GM21423 (cell line): Measurements from ENCODE around the gene ZNF28.
"Not testable (repeated sequence)": the region's sequence is repeated elsewhere in the genome, so short reads cannot be mapped to it uniquely, and the experiment has no call there.

ENCODE experiments used
- ATAC-seq: cut with Tn5 transposase; IDR thresholded peaks from one replicate; pipeline ENCODE4 v1.9.1; 2021; ENCODE audit warnings: mild to moderate bottlenecking, moderate library complexity; ENCODE audit not compliant: unreplicated experiment

ZNF28 gene

DNA sequence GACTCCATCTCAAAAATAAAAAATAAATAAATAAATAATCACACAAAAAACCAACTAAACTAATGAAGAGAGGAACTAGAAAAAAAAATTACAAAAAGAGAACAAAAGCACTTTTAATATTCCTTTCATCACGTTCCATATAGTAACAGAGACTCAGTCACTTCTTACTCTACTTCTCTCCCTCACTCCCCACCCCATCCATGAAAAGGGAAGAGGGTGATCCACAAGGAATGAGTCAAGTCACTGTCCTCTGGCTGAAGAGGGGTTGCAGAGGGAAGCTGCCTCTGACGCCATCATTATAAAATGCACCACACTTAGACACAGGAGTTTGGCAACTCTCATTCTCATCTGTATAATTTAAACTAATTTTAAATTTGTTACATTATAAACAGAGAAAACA is 38.6 kb downstream of the ZNF28 start:
- not testable (repeated sequence) for ATAC-seq

DNA sequence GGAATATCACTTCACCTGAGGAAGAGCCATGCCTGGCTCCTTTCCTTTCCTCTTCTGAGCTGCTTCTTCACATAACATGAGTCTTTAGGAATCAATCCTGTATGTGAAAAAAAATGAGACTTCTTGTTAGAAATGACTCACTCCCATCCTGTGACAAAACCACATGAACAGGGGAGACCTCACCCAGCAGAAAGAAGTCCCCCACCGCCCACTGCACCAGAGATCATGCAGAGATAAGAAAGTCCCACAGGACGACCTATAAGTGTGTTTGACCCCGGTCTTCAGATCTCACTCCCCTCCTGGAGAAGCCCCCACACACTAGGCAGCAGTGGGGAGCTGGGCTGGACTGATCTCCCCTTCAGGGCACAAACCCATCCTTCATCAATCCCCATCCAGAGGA is 42.6 kb downstream of the ZNF28 start:
- ATAC-seq = no peak

DNA sequence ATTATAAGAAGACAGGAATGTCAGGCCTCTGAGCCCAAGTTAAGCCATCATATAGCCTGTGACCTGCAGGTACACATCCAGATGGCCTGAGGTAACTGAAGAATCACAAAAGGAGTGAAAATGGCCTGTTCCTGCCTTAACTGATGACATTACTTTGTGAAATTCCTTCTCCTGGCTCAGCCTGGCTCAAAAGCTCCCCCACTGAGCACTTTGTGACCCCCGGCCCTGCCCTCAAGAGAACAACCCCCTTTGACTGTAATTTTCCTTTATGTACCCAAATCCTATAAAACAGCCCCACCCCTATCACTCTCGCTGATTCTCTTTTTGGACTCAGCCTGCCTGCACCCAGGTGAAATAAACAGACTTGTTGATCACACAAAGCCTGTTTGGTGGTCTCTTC is 65.0 kb downstream of the ZNF28 start:
- ATAC-seq = not testable (repeated sequence)

DNA sequence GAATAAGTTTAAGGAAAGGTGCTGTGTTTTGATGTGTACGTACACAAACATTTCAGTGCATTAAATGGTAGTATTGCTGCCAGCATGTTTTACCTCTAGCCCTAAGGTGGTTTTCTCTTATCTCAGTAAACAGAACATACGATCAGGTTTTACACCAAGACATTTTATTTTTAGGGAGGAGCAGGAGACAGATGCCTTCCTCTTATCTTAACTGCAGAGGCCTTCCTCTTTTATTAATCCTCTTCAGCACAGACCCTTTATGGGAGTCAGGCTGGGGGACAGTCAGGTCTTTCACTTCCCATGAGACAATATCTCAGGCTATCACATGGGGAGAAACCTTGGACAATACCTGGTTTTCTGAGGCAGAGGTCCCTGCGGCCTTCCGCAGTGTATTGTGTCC is 71.7 kb downstream of the ZNF28 start:
- ATAC-seq = no peak

DNA sequence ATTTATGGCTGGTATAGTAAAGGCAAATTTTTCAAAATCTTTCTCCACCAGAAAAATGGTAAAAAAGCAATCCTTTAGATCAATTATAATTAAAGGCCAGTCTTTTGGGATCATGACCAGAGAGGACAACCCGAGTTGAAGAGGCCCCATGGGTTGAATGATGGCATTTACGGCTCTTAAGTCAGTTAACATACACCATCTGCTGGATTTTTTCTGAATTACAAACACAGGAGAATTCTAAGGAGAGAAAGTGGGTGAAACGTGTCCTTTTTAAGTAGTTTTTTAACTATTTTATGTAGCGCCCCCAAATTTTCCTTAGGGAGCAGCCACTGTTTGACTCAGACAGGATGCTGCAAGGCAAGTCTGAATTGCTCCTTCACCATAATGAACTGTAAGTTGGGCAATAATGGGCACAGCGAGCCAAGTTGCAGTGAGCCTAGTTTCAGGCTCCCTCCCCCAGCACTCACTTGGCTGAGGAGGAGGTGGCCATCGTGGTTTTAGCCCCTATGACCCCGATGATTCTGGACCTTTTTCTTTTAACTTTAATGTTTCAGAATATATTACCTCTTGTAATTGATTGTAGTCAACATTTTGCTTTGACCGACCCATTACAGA is 73.0 kb downstream of the ZNF28 start:
- no peak for ATAC-seq
